SK-N-SH treated with all-trans-retinoic acid at 6 μM for 48 hours (cell line): Measurements from ENCODE around the gene SUPT3H.

Experiments used
- ATAC-seq: fragments of 200-7000 bp; cut with Tn5 transposase; 3 replicates; pipeline ENCODE4 v1.9.1; 2020; ENCODE audit warnings: mild to moderate bottlenecking, moderate library complexity
- ARNTL ChIP-seq: fragments of 450-650 bp; formaldehyde crosslinking; IDR thresholded peaks from 2 replicates; pipeline ENCODE4 v1.5.0; 2020; ENCODE audit warnings: low read depth, mild to moderate bottlenecking, moderate library complexity, borderline replicate concordance
- BACH2 ChIP-seq: fragments of 250-450 bp; sonication (Bioruptor Pico); IDR thresholded peaks from 2 replicates; pipeline ENCODE4 v1.9.0; 2021; ENCODE audit warnings: mild to moderate bottlenecking, borderline replicate concordance
- CREB5 ChIP-seq: fragments of 250-450 bp; sonication (Bioruptor Pico); IDR thresholded peaks from 2 replicates; pipeline ENCODE4 v1.5.1; 2020; ENCODE audit warnings: low read depth, mild to moderate bottlenecking, moderate library complexity
- CSDC2 ChIP-seq: fragments of 250-450 bp; sonication (Bioruptor Pico); IDR thresholded peaks from 2 replicates; pipeline ENCODE4 v1.5.0; 2020; ENCODE audit warnings: mild to moderate bottlenecking, moderate library complexity
- CSRNP3 ChIP-seq: fragments of 250-450 bp; sonication (Bioruptor Pico); IDR thresholded peaks from 2 replicates; pipeline ENCODE4 v1.5.1; 2021; ENCODE audit warnings: mild to moderate bottlenecking, moderate library complexity
- GLIS3 ChIP-seq: fragments of 250-450 bp; sonication (Bioruptor Pico); IDR thresholded peaks from 2 replicates; pipeline ENCODE4 v1.5.0; 2020; ENCODE audit warnings: mild to moderate bottlenecking, moderate library complexity
- ISL1 ChIP-seq: fragments of 250-450 bp; sonication (Bioruptor Pico); IDR thresholded peaks from 2 replicates; pipeline ENCODE4 v2.1.2; 2022; ENCODE audit warnings: mild to moderate bottlenecking, moderate library complexity
- PATZ1 ChIP-seq: fragments of 250-450 bp; sonication (Bioruptor Pico); IDR thresholded peaks from 2 replicates; pipeline ENCODE4 v1.8.0; 2020; ENCODE audit warnings: mild to moderate bottlenecking, moderate library complexity, borderline replicate concordance
- POU6F1 ChIP-seq: fragments of 250-450 bp; sonication (Bioruptor Pico); IDR thresholded peaks from 2 replicates; pipeline ENCODE4 v1.8.0; 2021; ENCODE audit warnings: low read depth, mild to moderate bottlenecking, moderate library complexity, borderline replicate concordance
- PPARA ChIP-seq: fragments of 250-450 bp; sonication (Bioruptor Pico); IDR thresholded peaks from 2 replicates; pipeline ENCODE4 v1.5.0; 2020; ENCODE audit warnings: mild to moderate bottlenecking, borderline replicate concordance
- RARB ChIP-seq: fragments of 250-450 bp; sonication (Bioruptor Pico); IDR thresholded peaks from 2 replicates; pipeline ENCODE4 v1.8.0; 2021; ENCODE audit warnings: mild to moderate bottlenecking, moderate library complexity
- SNAI2 ChIP-seq: fragments of 250-450 bp; sonication (Bioruptor Pico); IDR thresholded peaks from 2 replicates; pipeline ENCODE4 v1.5.0; 2020; ENCODE audit warnings: mild to moderate bottlenecking, moderate library complexity
- TCF4 ChIP-seq: fragments of 250-450 bp; sonication (Bioruptor Pico); IDR thresholded peaks from 2 replicates; pipeline ENCODE4 v1.8.0; 2021; ENCODE audit warnings: mild to moderate bottlenecking, moderate library complexity, borderline replicate concordance
- TOX ChIP-seq: fragments of 250-450 bp; sonication (Bioruptor Pico); IDR thresholded peaks from 2 replicates; pipeline ENCODE4 v1.8.0; 2021; ENCODE audit warnings: mild to moderate bottlenecking, moderate library complexity, borderline replicate concordance
- TSHZ2 ChIP-seq: fragments of 250-450 bp; sonication (Bioruptor Pico); IDR thresholded peaks from 2 replicates; pipeline ENCODE4 v1.5.0; 2020; ENCODE audit warnings: mild to moderate bottlenecking, moderate library complexity
- ZC3H10 ChIP-seq: fragments of 250-450 bp; sonication (Bioruptor Pico); IDR thresholded peaks from 2 replicates; pipeline ENCODE4 v1.5.1; 2021; ENCODE audit warnings: mild to moderate bottlenecking, moderate library complexity
- ZFP3 ChIP-seq: fragments of 250-450 bp; sonication (Bioruptor Pico); IDR thresholded peaks from 2 replicates; pipeline ENCODE4 v1.5.0; 2020; ENCODE audit warnings: mild to moderate bottlenecking, moderate library complexity
- ZFP30 ChIP-seq: fragments of 450-650 bp; formaldehyde crosslinking; IDR thresholded peaks from 2 replicates; pipeline ENCODE4 v1.5.0; 2022; ENCODE audit warnings: mild to moderate bottlenecking, moderate library complexity
- ZNF565 ChIP-seq: fragments of 450-650 bp; formaldehyde crosslinking; conservative IDR thresholded peaks from 2 replicates; pipeline ENCODE4 v1.5.0; 2020; ENCODE audit warnings: low read depth, mild to moderate bottlenecking, moderate library complexity
- ZNF70 ChIP-seq: fragments of 450-650 bp; formaldehyde crosslinking; IDR thresholded peaks from 2 replicates; pipeline ENCODE4 v1.5.0; 2020; ENCODE audit warnings: mild to moderate bottlenecking, moderate library complexity
- ZNF8 ChIP-seq: fragments of 450-650 bp; formaldehyde crosslinking; IDR thresholded peaks from 2 replicates; pipeline ENCODE4 v1.5.0; 2020; ENCODE audit warnings: mild to moderate bottlenecking, moderate library complexity

The SUPT3H gene

GRCh38 chr6:45353654-45354053 lies 24.1 kb downstream of the SUPT3H start:
- ATAC-seq: no peak
- TF ChIP-seq TCF4 (CRISPR knock-in tag) (no peak), ZNF565 (CRISPR knock-in tag) (no peak), RARB (CRISPR knock-in tag) (no peak), ARNTL (no peak), ZNF70 (CRISPR knock-in tag) (no peak), SNAI2 (CRISPR knock-in tag) (no peak), ZFP30 (CRISPR knock-in tag) (no peak), ZFP3 (CRISPR knock-in tag) (no peak)
- TF ChIP-seq, all 23 proteins: peak for 0

GRCh38 chr6:45351667-45352066 lies 26.1 kb downstream of the SUPT3H start:
- ATAC-seq: no peak
- TF ChIP-seq ISL1 (no peak), ZNF8 (no peak), CREB5 (CRISPR knock-in tag) (no peak), PATZ1 (no peak), ZC3H10 (CRISPR knock-in tag) (no peak), PPARA (CRISPR knock-in tag) (no peak), ZNF70 (CRISPR knock-in tag) (no peak)
- TF ChIP-seq, all 23 proteins: peak for 0

- no peak for TF ChIP-seq CSDC2 (CRISPR knock-in tag)
- no peak for TF ChIP-seq TSHZ2 (CRISPR knock-in tag)
- no peak for TF ChIP-seq BACH2 (CRISPR knock-in tag)
- TF ChIP-seq SNAI2 (CRISPR knock-in tag): no peak
- TF ChIP-seq TCF4 (CRISPR knock-in tag): no peak
- TF ChIP-seq POU6F1 (CRISPR knock-in tag): no peak
- no peak for TF ChIP-seq TOX
- no peak for TF ChIP-seq GLIS3 (CRISPR knock-in tag)
- TF ChIP-seq CSRNP3: no peak
- no peak for TF ChIP-seq RARB (CRISPR knock-in tag)
- ATAC-seq: no peak
These were observed 26.7 kb downstream of the SUPT3H start for GRCh38 chr6:45351076-45351475.

GRCh38 chr6:45350186-45350710 lies 27.5 kb downstream of the SUPT3H start:
- no peak for TF ChIP-seq CSRNP3
- ATAC-seq: no peak
